Measurements from ENCODE around the gene CLN6. TPM values are rescaled to one million over a fixed set of nuclear protein-coding genes. Genes with fewer than 3 reads are reported as not detected.
A peak's percentile ranks its signal among the peaks of the same experiment; 100 is the strongest.
"Not testable (repeated sequence)": the region's sequence is repeated elsewhere in the genome, so short reads cannot be mapped to it uniquely, and the experiment has no call there.

Gene CLN6
- total RNA-seq, 2 donors from 2014 or later = 38.0 to 55.1 TPM

DNA sequence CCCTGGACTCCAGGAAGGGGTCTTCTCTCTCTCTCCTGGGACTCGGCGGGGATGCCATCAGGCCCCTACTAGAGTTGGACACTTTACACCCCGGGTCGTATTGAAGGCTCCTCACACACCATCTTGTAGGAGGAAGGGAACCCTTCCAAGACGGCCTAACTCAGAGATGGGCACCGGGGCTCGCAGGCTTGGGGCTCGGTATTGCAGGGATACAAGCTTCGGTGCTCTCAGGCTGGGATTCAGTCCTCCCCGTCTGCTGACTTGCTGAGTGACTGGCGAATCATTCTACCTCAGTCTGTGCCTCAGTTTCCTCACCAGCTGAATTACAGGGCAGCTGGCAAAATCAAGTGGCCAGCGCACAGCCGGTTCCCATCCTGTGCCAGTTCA, 24.0 kb downstream of the CLN6 start:
- Mint-ChIP-seq H3K27ac (no peak overlapping the region), H3K36me3 (no peaks in the 10 kb centered on the region), H3K9me3 (no peaks in the 10 kb centered on the region)
- ATAC-seq (no peak), DNase-seq (ENCODE audit: low spot score in 2 of 2) (no peak)

DNA sequence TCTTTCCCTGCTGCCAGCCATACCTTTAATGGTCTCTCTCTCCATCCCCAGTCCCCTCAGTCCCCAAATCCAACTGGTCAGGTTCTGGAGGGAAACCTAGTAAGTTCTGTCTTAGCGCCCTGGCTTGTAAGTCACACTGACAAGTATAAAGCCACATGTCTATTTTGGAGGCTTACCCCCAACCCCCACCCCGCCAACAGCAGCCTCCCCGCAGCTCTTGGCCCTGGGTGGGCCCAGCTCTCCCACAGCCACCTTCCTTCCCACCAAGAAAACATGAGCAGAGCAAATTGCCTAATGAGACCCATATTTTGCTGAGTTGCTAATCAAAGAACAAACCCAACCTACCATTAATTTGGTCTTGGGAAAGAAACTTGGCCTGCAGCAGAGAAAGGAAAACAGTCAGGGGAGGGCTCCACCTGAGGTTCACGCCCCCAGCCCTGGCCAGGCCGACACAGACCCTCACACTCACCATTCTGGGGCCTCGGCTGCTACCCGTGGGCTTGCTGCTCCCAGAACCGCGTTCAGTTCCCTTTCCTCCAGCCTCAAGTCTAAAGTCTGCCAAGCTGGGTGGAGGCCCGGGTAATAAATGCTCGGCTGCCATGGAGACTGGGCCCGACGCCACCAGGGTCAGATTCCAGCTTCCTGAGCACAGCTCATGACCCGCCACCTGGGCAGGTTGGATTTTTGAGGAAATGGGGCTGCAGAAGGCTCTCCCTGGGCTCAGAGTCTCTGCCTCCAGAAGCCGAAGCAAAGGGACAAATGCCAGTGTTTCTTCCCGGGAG, 24.6 kb downstream of the CLN6 start, which contains the start of gene CALML4:
TSS of gene CALML4 (minus strand) at position 557 of the 782 bp plus-strand sequence. CDS start at position 472, 85 bp downstream.
- no peaks in the 10 kb centered on the region for H3K9me3 Mint-ChIP-seq
- H3K36me3 Mint-ChIP-seq = no peaks in the 10 kb centered on the region
- ATAC-seq = no peak
- no peak within 1 kb of the TSS for H3K27ac Mint-ChIP-seq
- no peak for DNase-seq (ENCODE audit: low spot score in 2 of 2)

DNA sequence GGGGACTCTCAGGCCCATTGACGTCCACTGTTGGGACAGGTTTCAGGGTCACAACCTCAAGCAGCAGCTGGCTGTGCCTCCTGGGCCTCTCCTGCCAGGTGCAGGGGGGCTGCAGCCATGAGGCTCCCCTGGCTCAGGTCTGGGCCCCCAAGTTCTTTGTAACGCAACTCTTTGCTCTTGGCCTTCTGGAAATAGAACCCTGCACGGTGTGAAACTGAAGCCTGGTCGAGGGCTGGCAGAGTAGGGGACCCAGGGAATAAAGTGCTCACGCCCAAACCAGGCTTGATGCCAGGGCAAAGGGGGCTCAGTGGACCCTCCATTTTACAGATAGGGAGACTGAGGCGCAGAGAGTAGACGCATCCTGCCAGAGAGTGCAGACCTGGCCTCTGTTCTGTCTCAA, 25.2 kb downstream of the CLN6 start:
- Mint-ChIP-seq H3K36me3 (no peaks in the 10 kb centered on the region), H3K27ac (no peak overlapping the region), H3K9me3 (no peaks in the 10 kb centered on the region)
- ATAC-seq (no peak), DNase-seq (ENCODE audit: low spot score in 2 of 2) (no peak)

GRCh38 chr15:68203956-68204355, 25.6 kb downstream of the CLN6 start:
- peak overlapping the region in 1 of 2 donors; percentile 22 for H3K27ac Mint-ChIP-seq
- ATAC-seq (no peak), DNase-seq (ENCODE audit: low spot score in 2 of 2) (no peak)
- no peaks in the 10 kb centered on the region for H3K9me3 Mint-ChIP-seq
- H3K36me3 Mint-ChIP-seq = no peaks in the 10 kb centered on the region

- Mint-ChIP-seq H3K27ac (peak overlapping the region in 1 of 2 donors; percentile 22), H3K36me3 (no peaks in the 10 kb centered on the region), H3K9me3 (no peaks in the 10 kb centered on the region)
- DNase-seq (ENCODE audit: low spot score in 2 of 2) (no peak), ATAC-seq (no peak)
Measured at GRCh38 chr15:68203486-68203885, 26.0 kb downstream of the CLN6 start.

- not testable (repeated sequence) for H3K27ac Mint-ChIP-seq; H3K36me3 Mint-ChIP-seq; ATAC-seq; DNase-seq (ENCODE audit: low spot score in 2 of 2); H3K9me3 Mint-ChIP-seq
Measured at GRCh38 chr15:68202994-68203393, 26.5 kb downstream of the CLN6 start.

DNA sequence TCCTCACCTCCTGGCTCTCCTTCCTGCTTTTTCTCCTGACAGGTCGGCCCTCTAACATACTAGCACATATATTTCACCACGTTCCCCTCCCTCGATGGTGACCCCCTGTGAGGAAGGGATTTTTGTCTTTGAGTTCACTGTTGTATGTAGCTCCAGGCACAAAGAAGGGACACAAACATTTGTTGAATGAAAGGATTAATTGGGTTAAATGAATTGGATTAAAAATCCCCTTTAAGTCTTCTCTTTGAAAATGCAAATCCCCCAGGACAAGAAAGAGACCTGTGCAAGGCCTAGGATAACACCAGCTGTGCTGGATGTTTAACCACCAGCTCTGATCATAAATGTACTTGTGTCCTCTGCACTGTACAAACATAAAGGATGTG, 27.7 kb downstream of the CLN6 start:
- no peaks in the 10 kb centered on the region for H3K36me3 Mint-ChIP-seq
- peak overlapping the region in 1 of 2 donors; percentile 95 for H3K27ac Mint-ChIP-seq
- DNase-seq (ENCODE audit: low spot score in 2 of 2) (no peak), ATAC-seq (no peak)
- H3K9me3 Mint-ChIP-seq = no peaks in the 10 kb centered on the region

- Mint-ChIP-seq H3K9me3 (no peaks in the 10 kb centered on the region), H3K27ac (peak overlapping the region in 1 of 2 donors; percentile 95), H3K36me3 (no peaks in the 10 kb centered on the region)
- no peak for DNase-seq (ENCODE audit: low spot score in 2 of 2)
- no peak for ATAC-seq
Measured at GRCh38 chr15:68201153-68201878, 28.2 kb downstream of the CLN6 start.

- Mint-ChIP-seq H3K9me3 (no peaks in the 10 kb centered on the region), H3K27ac (no peak overlapping the region), H3K36me3 (no peaks in the 10 kb centered on the region)
- ATAC-seq = no peak
- no peak for DNase-seq (ENCODE audit: low spot score in 2 of 2)
Measured at GRCh38 chr15:68200016-68200861, 29.3 kb downstream of the CLN6 start.

- DNase-seq (ENCODE audit: low spot score in 2 of 2) = no peak
- no peaks in the 10 kb centered on the region for H3K9me3 Mint-ChIP-seq
- H3K27ac Mint-ChIP-seq = no peak overlapping the region
- H3K36me3 Mint-ChIP-seq = no peaks in the 10 kb centered on the region
- ATAC-seq = no peak
Measured at GRCh38 chr15:68199340-68199739, 30.2 kb downstream of the CLN6 start.

DNA sequence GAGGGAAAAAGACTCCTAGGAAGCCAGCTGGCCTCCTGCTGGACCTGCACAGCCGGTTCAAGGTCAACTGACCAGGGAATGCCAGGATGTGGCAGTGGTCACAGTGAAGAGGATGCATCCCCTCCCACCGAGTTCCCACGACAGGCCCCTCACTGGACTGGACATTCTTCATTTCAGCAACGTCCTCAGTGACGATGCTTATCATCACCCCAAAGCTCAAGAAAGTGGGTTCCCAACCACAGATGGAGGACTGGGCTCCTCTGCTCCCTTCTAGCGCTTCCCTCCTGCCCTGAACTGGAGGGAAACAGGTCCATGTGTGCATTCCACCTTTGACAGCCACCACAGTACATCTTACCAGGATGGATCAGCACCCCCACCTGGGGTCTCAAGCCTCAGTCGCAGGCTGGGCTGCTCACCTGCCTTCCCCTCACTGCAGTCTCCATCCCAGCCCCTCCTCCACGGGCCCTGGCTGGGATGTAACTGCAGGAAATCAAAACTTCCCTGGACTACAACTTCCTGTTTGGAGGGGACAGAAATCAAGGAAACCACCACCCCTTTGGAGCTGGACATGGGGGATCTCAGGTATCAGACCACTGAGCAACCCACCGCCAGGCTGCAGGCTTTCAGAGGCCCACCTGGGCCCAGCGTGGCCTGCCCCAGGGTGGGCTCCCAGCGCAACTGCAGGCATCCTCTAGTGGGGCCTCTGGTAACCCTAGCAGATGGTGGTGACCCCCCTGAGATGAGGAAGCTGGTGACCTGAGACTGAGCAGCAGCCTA, 31.7 kb downstream of the CLN6 start:
- ATAC-seq (no peak), DNase-seq (ENCODE audit: low spot score in 2 of 2) (no peak)
- Mint-ChIP-seq H3K9me3 (no peaks in the 10 kb centered on the region), H3K36me3 (peaks cover 0 to 6% of the 10 kb centered on the region in 2 donors), H3K27ac (peak overlapping the region; percentile 43 to 89)

GRCh38 chr15:68197170-68197492, 32.4 kb downstream of the CLN6 start:
- Mint-ChIP-seq H3K36me3 (peaks cover 0 to 6% of the 10 kb centered on the region in 2 donors), H3K27ac (peak overlapping the region; percentile 43 to 89), H3K9me3 (no peaks in the 10 kb centered on the region)
- DNase-seq (ENCODE audit: low spot score in 2 of 2) (no peak), ATAC-seq (peak in 1 of 2 donors; percentile 16)

- ATAC-seq = no peak
- no peaks in the 10 kb centered on the region for H3K9me3 Mint-ChIP-seq
- H3K36me3 Mint-ChIP-seq = peaks cover 0 to 6% of the 10 kb centered on the region in 2 donors
Measured at GRCh38 chr15:68196445-68197169, 32.9 kb downstream of the CLN6 start.

DNA sequence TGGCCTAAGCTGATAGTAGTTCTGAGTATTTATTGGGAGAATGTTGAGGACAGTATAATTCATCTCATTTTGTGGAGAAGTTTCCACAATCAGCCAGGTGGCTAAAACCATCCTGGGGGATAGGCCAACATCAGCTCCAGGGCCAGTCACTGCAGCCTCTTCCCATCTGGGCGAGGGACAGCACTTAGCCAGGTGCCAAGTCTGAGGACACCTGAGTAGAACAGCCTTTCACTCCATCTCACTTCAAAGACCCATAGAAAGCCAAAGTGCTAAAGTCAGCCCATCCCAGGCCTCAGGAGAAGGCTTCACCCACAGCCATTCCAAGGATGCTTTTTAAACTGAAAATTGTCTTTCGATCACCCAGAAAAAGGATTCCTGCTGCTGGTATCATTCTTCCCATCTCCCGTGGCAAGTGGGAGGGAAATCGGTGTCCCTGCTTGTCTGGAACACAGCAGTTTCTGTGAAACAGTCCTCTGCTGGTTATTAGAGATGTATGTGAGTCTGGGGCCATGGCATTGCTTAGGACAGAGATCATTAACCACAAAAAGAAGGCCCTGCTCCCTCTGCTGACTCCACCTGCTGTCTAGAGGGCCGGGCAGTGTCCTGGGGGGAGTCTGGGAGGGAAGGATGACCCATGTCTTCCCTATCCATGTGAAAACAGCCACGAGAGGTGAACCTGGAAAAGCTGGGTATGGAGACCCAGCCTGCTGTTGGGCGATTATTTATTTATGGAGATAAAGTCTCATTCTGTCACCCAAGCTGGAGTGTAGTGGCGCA, 34.0 kb downstream of the CLN6 start:
- Mint-ChIP-seq H3K9me3 (no peaks in the 10 kb centered on the region), H3K36me3 (peaks cover 0 to 6% of the 10 kb centered on the region in 2 donors), H3K27ac (peak overlapping the region; percentile 42 to 91)
- DNase-seq (ENCODE audit: low spot score in 2 of 2) (no peak), ATAC-seq (no peak)

More at GRCh38 chr15:68196445-68197169, 32.9 kb downstream of the CLN6 start:
- DNase-seq (ENCODE audit: low spot score in 2 of 2) = no peak
- H3K27ac Mint-ChIP-seq = peak overlapping the region; percentile 43 to 91

Data from activated naive CD4-positive, alpha-beta T cell treated with anti-CD3 and anti-CD28 coated beads, Interleukin-2, amount 50 U/mL, for 72 hours (primary cell).